Right atrium auricular region (tissue), 2 donors: ENCODE data around the gene ZDHHC1. TPM values are rescaled to one million over a fixed set of nuclear protein-coding genes. Genes with fewer than 3 reads are reported as not detected.

Source experiments
- DNase-seq: peaks from one replicate; pipeline ENCODE4 v3.0.0-alpha.2; 2019; ENCODE audit warnings: low spot score
- H3K27ac ChIP-seq, 2 donors: fragments of 200-600 bp; sonication (generic); 1 replicate in 1 of 2; 2 replicates in 1 of 2; pipeline ENCODE4 v1.5.1; 2016 to 2019
- H3K27me3 ChIP-seq, 2 donors: fragments of 200-600 bp; sonication (generic); one replicate each; pipeline versions ENCODE4 v1.5.1 to v1.6.0; 2017 to 2019
- H3K36me3 ChIP-seq: fragments of 200-600 bp; sonication (generic); one replicate; pipeline ENCODE4 v1.5.1; 2016
- H3K4me1 ChIP-seq, 2 donors: fragments of 200-600 bp; sonication (generic); one replicate each; pipeline versions ENCODE4 v1.5.1 to v1.6.0; 2017 to 2019
- H3K4me3 ChIP-seq, 2 donors: fragments of 200-600 bp; sonication (generic); 1 replicate in 1 of 2; 2 replicates in 1 of 2; pipeline ENCODE4 v1.5.1; 2017 to 2019; ENCODE audit warnings: mild to moderate bottlenecking in 1 of 2, moderate library complexity in 1 of 2
- H3K9me3 ChIP-seq, 2 donors: fragments of 200-600 bp; sonication (generic); one replicate each; pipeline ENCODE4 v1.5.1; 2019
- total RNA-seq, 2 donors: library from RNA; depleted of rRNA; stranded (reverse); fragments of >200 nt; gene quantifications; one replicate each; pipeline ENCODE4 v1.1.0, GENCODE V29; 2016
- TF ChIP-seq, protein P1 (sequence below), 2 donors: fragments of 200-600 bp; sonication (generic); IDR thresholded peaks; one replicate each; pipeline ENCODE4 v1.5.1; 2019; ENCODE audit warnings: antibody characterized with exemption in 2 of 2

Gene ZDHHC1
- total RNA-seq, 2 donors from 2014 or later = 8.9 to 11.8 TPM

DNA sequence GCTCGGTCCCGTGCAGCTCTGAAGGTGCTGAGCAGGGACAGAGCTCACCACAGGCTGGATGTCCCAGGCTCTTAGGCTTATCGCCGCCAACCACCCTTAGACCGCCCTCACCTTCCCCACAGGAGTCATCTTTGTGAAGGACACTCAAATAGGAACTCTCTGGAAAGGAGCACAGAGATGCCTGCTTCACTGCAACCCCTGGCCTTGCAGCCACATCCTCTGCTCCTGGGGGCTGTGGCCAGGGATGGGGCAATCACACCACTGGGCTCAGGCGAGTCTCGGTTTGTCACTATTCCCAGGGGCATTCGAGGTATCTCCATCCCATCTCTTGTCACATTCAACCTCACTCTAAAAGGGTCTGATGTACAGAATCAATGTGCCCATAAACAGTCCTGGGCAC, 10.9 kb downstream of the ZDHHC1 start:
- no peak for DNase-seq
- peaks cover 0 to 23% of the 10 kb centered on the region in 2 donors for H3K4me1 ChIP-seq
- H3K36me3 ChIP-seq = no peaks in the 10 kb centered on the region
- no peak overlapping the region for H3K27ac ChIP-seq
- TF ChIP-seq, protein P1, sequence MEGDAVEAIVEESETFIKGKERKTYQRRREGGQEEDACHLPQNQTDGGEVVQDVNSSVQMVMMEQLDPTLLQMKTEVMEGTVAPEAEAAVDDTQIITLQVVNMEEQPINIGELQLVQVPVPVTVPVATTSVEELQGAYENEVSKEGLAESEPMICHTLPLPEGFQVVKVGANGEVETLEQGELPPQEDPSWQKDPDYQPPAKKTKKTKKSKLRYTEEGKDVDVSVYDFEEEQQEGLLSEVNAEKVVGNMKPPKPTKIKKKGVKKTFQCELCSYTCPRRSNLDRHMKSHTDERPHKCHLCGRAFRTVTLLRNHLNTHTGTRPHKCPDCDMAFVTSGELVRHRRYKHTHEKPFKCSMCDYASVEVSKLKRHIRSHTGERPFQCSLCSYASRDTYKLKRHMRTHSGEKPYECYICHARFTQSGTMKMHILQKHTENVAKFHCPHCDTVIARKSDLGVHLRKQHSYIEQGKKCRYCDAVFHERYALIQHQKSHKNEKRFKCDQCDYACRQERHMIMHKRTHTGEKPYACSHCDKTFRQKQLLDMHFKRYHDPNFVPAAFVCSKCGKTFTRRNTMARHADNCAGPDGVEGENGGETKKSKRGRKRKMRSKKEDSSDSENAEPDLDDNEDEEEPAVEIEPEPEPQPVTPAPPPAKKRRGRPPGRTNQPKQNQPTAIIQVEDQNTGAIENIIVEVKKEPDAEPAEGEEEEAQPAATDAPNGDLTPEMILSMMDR (IDR thresholded peaks at IDR 0.05) = no peak
- no peak overlapping the region for H3K4me3 ChIP-seq
- H3K27me3 ChIP-seq = no peaks in the 10 kb centered on the region
- H3K9me3 ChIP-seq = no peaks in the 10 kb centered on the region

DNA sequence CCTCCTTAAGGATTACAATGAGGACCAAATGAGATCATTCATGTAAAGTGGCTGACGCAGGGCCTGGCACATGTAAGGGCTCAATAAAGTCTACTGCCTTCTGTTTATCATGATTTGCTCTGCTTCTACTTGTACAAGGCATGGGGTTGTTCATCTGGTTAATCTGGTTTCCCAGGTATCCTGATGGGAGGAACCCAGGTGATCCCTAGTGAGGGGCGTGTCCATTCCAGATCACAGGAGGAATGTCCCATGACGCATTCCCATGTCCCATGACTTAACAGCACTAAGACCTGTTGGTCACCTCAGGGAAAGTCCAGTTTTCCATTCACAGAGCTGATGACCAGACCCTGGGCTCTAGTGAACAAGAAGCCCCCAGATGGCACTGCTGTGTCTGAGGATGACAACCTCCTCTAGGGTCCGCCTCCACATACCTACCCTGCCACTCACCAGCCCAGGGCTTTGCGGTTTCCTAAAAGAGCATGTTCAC, 11.5 kb downstream of the ZDHHC1 start:
- no peak overlapping the region for H3K27ac ChIP-seq
- H3K9me3 ChIP-seq = no peaks in the 10 kb centered on the region
- peaks cover 0 to 25% of the 10 kb centered on the region in 2 donors for H3K4me1 ChIP-seq
- H3K36me3 ChIP-seq = no peaks in the 10 kb centered on the region
- no peak overlapping the region for H3K4me3 ChIP-seq
- DNase-seq = no peak
- H3K27me3 ChIP-seq = no peaks in the 10 kb centered on the region
- TF ChIP-seq, protein P1 (IDR thresholded peaks at IDR 0.05) = no peak

DNA sequence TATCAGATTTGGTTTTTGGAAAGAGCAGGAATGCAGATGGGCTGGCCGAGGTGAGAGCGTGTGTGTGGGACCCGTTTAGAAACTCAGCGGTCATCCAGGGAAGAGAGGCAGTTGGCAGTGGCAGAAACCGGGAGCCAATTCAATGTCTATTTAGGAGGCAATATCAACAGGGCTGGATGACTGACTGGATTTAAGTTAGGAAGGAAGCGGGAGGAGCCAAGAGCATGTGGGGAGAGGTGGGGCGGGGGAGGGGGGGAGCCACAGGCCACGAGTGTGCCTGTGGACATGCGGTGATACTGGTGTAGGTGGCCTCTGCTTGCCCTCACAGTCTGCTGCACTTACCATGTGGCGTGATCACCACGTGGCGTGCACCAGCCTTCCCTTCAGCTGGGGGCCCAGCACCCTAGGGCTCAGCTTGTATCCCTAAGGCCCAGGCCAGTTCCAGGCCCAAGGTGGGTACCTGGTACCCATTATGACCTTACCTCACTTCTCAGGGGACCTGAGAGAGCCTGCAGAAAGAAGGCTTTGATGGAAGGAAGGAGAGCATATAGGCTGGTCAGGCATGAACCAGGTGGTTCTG, 12.2 kb downstream of the ZDHHC1 start:
- Histone ChIP-seq H3K4me1 (peaks cover 0 to 32% of the 10 kb centered on the region in 2 donors), H3K36me3 (no peaks in the 10 kb centered on the region), H3K27me3 (no peaks in the 10 kb centered on the region), H3K9me3 (no peaks in the 10 kb centered on the region), H3K4me3 (no peak overlapping the region), H3K27ac (no peak overlapping the region)
- no peak for DNase-seq
- TF ChIP-seq, protein P1 (IDR thresholded peaks at IDR 0.05) = no peak

DNA sequence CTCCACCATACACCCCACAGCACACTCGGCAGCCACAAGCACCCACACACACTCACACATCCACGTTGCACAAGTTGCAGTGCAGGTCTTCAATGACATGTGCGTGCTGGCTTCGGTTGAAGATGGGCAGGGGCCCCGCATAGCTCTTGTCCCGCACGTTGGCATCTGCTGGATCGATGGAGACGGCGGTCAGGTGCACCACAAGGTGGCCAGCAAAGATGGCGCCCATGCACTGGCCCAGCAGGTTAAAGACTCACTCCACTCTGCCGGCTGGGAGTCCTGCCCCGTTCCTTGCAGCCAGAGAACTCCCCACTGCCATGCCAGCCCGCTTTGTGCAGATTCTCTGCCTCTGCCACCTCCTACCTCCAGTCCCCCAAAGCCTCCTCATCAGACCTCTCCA, 15.4 kb downstream of the ZDHHC1 start:
- Histone ChIP-seq H3K27ac (no peak overlapping the region), H3K9me3 (no peaks in the 10 kb centered on the region), H3K27me3 (no peaks in the 10 kb centered on the region), H3K36me3 (no peaks in the 10 kb centered on the region), H3K4me1 (peaks cover 0 to 48% of the 10 kb centered on the region in 2 donors), H3K4me3 (no peak overlapping the region)
- TF ChIP-seq, protein P1 (IDR thresholded peaks at IDR 0.05) = no peak
- DNase-seq = no peak

DNA sequence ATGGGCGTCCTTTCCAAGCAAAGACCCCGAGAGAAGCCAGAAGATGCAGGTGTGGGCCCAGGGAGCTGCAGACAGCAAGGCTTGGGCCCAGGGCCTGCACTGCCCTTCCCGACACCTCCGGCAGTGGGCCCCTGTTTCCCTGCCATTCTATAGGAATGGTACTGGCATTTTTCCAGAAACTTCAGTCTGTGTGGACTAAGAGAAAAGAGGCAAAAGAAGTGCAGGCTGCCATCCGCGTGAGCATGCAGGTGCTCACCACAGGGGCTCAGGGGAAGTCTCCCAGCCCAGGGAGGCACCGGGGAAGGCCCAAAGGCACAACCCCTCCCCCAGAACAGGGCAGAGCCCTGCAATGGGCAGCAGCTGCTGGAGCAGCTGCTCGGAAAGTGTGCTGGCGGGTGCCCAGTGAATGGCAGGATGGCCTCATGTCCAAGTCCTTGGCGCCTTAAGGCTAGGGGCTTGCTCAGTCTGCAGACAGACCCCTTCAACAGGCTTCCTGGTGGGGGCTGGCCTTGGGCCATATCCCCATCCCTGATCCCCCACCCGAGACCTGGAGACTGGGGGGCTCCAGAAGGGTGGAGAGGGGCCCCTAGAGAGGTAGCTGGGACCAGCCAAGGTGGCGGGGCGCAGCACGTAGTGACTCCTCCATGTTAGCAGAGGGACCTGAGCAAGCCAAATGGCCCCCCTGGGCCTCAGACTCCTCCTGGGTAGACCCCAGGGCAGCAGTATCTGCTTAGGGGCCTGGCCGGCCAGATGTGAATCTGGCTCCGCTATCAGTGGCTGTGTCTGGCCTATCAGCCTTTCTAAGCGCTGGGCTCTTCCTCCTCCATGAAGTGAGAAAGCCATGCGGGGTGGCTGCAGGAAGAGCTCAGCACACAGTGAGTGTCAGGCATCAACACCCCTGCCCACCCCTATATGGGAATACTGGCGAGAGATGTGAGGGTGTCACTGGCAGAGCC, 16.2 kb downstream of the ZDHHC1 start:
- no peak for DNase-seq
- Histone ChIP-seq H3K27me3 (no peaks in the 10 kb centered on the region), H3K36me3 (no peaks in the 10 kb centered on the region), H3K4me3 (no peak overlapping the region), H3K4me1 (peaks cover 0 to 48% of the 10 kb centered on the region in 2 donors), H3K27ac (no peak overlapping the region), H3K9me3 (no peaks in the 10 kb centered on the region)
- TF ChIP-seq, protein P1 (IDR thresholded peaks at IDR 0.05) = peak in 1 of 2 donors; percentile 8
